Natural killer cell (primary cell): ENCODE results near the gene PPL. TPM values are rescaled to one million over a fixed set of nuclear protein-coding genes. Genes with fewer than 3 reads are reported as not detected.

Experiments
- ATAC-seq, 3 donors: fragments of 150-1000 bp in 2 of 3; fragments of 200-7000 bp in 1 of 3; cut with Tn5 transposase; 1 replicate in 1 of 3; 2 replicates in 2 of 3; pipeline ENCODE4 v1.10.0; 2021; ENCODE audit warnings: mild to moderate bottlenecking in 2 of 3, moderate library complexity in 2 of 3
- DNase-seq, 2 donors: peaks; one replicate each; pipeline versions ENCODE4 v3.0.0 to v3.0.0-alpha.2; 2013 to 2021; ENCODE audit warnings: mixed read lengths in 1 of 2
- H3K27ac ChIP-seq: one replicate; pipeline ENCODE4 v1.5.1; 2013; ENCODE audit warnings: mild to moderate bottlenecking, low read length
- H3K27me3 ChIP-seq: one replicate; pipeline ENCODE4 v1.6.1; 2013; ENCODE audit warnings: low read length; ENCODE audit not compliant: control insufficient read depth, insufficient read depth
- H3K36me3 ChIP-seq: one replicate; pipeline ENCODE4 v1.6.1; 2013; ENCODE audit warnings: low read length; ENCODE audit not compliant: control insufficient read depth, insufficient read depth
- H3K4me1 ChIP-seq: one replicate; pipeline ENCODE4 v1.6.1; 2013; ENCODE audit warnings: low read length; ENCODE audit not compliant: control insufficient read depth, insufficient read depth
- H3K4me3 ChIP-seq: one replicate; pipeline ENCODE4 v1.5.1; 2013; ENCODE audit warnings: low read length
- H3K9me3 ChIP-seq: one replicate; pipeline ENCODE4 v1.6.1; 2013; ENCODE audit warnings: low read length; ENCODE audit not compliant: control insufficient read depth, insufficient read depth
- H3K27ac Mint-ChIP-seq, 2 donors: one replicate each; pipeline ENCODE4 v1.8.0; 2022; ENCODE audit warnings: mild to moderate bottlenecking in 2 of 2, mixed read lengths in 2 of 2, moderate library complexity in 1 of 2
- H3K27me3 Mint-ChIP-seq, 2 donors: one replicate each; pipeline ENCODE4 v1.8.0; 2022; ENCODE audit warnings: low read depth in 2 of 2, mixed read lengths in 2 of 2
- H3K36me3 Mint-ChIP-seq: one replicate; pipeline ENCODE4 v1.8.0; 2022; ENCODE audit warnings: mixed read lengths
- H3K4me1 Mint-ChIP-seq, 2 donors: one replicate each; pipeline ENCODE4 v1.8.0; 2022; ENCODE audit warnings: mixed read lengths in 2 of 2
- H3K4me3 Mint-ChIP-seq: one replicate; pipeline ENCODE4 v1.8.0; 2022; ENCODE audit warnings: mild to moderate bottlenecking, moderate library complexity, mixed read lengths
- H3K9me3 Mint-ChIP-seq, 2 donors: one replicate each; pipeline ENCODE4 v1.8.0; 2022; ENCODE audit warnings: mixed read lengths in 2 of 2
- WGBS: methylation state at CpG from one replicate; pipeline ENCODE4 v1.1.7; 2013; ENCODE audit warnings: missing lambda C conversion rate; ENCODE audit not compliant: insufficient coverage; 5-methylcytosine and 5-hydroxymethylcytosine counted together
- intact Hi-C: fragments of 100-400 bp; cut with micrococcal nuclease; formaldehyde crosslinking; loops from one replicate; pipeline ENCODE4 v1.14.2; 2022
- total RNA-seq, 4 donors: library from RNA; stranded (reverse); fragments of 120-200 nt in 1 of 4; gene quantifications; one replicate each; pipeline versions ENCODE4 v1.2.3 to v1.2.4, GENCODE V29; 2013 to 2022
- TF ChIP-seq, protein P1 (sequence below): fragments of 200-600 bp; IDR thresholded peaks from one replicate; pipeline ENCODE4 v1.8.0; 2022; ENCODE audit warnings: antibody characterized with exemption

The PPL gene
- total RNA-seq, 3 donors from 2014 or later (not counting 1 experiment from before 2014, with no cell fraction given): not detected

DNA sequence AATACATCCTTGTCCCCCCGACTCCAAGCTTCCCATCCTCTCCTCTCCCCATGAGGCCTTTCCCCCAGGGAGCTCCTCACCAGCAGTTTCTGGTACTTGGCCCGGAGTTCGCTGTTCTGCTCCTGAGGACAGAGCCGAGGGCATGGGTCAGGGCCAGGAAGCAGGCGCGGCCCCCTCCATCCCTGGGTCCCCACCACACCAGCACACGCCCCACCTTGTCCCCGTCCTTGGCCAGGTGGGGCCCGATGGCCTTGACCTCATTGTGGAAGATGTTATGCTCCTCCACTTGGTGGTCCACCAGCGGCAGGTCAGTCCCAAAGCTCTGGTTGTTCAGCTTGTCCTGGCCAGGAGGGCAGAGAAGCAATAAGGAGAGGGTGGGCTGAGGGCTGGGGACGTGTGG is 36.2 kb downstream of the PPL start:
- ATAC-seq: no peak
- no peaks in the 10 kb centered on the region for H3K27me3 ChIP-seq

DNA sequence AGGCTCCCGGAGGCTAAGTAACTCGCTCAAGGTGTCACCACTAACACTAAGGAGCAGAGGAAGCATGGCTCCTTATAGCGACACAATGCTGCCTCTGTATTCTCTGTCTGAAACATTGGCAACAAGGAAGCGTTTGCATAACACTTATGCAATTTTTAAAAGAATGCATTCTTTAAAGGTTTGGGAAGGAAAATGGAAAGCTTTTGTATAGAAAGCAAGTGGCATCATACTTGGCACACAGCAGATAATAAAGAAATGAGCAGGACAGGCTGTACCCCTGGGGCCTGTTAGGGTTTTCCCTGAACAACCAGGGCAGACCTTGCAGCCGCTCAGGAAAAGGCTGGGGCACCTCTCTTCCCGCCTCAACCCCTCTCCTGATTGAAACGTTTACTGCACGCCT is 36.9 kb downstream of the PPL start:
- Mint-ChIP-seq H3K36me3 (no peaks in the 10 kb centered on the region), H3K9me3 (no peaks in the 10 kb centered on the region), H3K4me3 (no peak overlapping the region), H3K4me1 (no peaks in the 10 kb centered on the region), H3K27me3 (peaks cover 9 to 14% of the 10 kb centered on the region in 2 donors), H3K27ac (no peak overlapping the region)
- intact Hi-C loops: no loop called here
- Histone ChIP-seq H3K4me3 (no peak overlapping the region), H3K36me3 (no peaks in the 10 kb centered on the region), H3K27me3 (no peaks in the 10 kb centered on the region), H3K27ac (no peak overlapping the region), H3K4me1 (no peaks in the 10 kb centered on the region), H3K9me3 (no peaks in the 10 kb centered on the region)
- TF ChIP-seq, protein P1, sequence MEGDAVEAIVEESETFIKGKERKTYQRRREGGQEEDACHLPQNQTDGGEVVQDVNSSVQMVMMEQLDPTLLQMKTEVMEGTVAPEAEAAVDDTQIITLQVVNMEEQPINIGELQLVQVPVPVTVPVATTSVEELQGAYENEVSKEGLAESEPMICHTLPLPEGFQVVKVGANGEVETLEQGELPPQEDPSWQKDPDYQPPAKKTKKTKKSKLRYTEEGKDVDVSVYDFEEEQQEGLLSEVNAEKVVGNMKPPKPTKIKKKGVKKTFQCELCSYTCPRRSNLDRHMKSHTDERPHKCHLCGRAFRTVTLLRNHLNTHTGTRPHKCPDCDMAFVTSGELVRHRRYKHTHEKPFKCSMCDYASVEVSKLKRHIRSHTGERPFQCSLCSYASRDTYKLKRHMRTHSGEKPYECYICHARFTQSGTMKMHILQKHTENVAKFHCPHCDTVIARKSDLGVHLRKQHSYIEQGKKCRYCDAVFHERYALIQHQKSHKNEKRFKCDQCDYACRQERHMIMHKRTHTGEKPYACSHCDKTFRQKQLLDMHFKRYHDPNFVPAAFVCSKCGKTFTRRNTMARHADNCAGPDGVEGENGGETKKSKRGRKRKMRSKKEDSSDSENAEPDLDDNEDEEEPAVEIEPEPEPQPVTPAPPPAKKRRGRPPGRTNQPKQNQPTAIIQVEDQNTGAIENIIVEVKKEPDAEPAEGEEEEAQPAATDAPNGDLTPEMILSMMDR: no peak
- ATAC-seq (no peak), DNase-seq (no peak)
- WGBS: 64% methylated on average over 5 of the region's 8 CpGs

More for the DNA sequence above, 36.2 kb downstream of the PPL start:
- Mint-ChIP-seq H3K27me3 (peaks cover 16 to 20% of the 10 kb centered on the region in 2 donors), H3K27ac (no peak overlapping the region), H3K4me3 (no peak overlapping the region), H3K9me3 (no peaks in the 10 kb centered on the region), H3K4me1 (no peaks in the 10 kb centered on the region), H3K36me3 (no peaks in the 10 kb centered on the region)
- TF ChIP-seq, protein P1: no peak
- no peak for DNase-seq
- H3K27ac ChIP-seq: no peak overlapping the region
- no peaks in the 10 kb centered on the region for H3K4me1 ChIP-seq
- no peaks in the 10 kb centered on the region for H3K36me3 ChIP-seq
- WGBS: 90% methylated on average over 11 of the region's 11 CpGs
- intact Hi-C loops: no loop called here
- no peaks in the 10 kb centered on the region for H3K9me3 ChIP-seq
- H3K4me3 ChIP-seq: no peak overlapping the region

DNA sequence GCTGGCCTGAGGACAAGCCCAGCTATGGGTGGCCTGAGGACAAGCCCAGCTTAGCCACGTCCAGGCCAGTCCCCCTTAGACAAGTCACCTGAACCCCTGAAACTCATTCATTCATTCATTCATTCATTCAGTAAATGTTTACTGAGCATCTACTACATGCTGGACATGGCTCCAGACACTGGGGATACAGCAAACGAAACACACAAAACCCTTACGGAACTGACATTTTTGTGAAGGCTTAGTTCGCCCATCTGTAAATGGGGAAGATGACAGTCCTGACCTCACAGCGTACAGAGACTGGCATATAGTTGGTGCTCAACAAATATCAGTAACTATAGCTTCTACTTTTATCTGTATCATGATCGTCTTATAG is 37.5 kb downstream of the PPL start:
- Mint-ChIP-seq H3K4me3 (no peak overlapping the region), H3K9me3 (no peaks in the 10 kb centered on the region), H3K36me3 (no peaks in the 10 kb centered on the region), H3K27ac (no peak overlapping the region), H3K4me1 (no peaks in the 10 kb centered on the region), H3K27me3 (peaks cover 5 to 10% of the 10 kb centered on the region in 2 donors)
- Histone ChIP-seq H3K4me3 (no peak overlapping the region), H3K9me3 (no peaks in the 10 kb centered on the region), H3K4me1 (no peaks in the 10 kb centered on the region), H3K27ac (no peak overlapping the region), H3K27me3 (no peaks in the 10 kb centered on the region), H3K36me3 (no peaks in the 10 kb centered on the region)
- TF ChIP-seq, protein P1: no peak
- intact Hi-C loops: no loop called here
- 73% methylated on average over 5 of the region's 6 CpGs for WGBS
- DNase-seq: no peak
- no peak for ATAC-seq

DNA sequence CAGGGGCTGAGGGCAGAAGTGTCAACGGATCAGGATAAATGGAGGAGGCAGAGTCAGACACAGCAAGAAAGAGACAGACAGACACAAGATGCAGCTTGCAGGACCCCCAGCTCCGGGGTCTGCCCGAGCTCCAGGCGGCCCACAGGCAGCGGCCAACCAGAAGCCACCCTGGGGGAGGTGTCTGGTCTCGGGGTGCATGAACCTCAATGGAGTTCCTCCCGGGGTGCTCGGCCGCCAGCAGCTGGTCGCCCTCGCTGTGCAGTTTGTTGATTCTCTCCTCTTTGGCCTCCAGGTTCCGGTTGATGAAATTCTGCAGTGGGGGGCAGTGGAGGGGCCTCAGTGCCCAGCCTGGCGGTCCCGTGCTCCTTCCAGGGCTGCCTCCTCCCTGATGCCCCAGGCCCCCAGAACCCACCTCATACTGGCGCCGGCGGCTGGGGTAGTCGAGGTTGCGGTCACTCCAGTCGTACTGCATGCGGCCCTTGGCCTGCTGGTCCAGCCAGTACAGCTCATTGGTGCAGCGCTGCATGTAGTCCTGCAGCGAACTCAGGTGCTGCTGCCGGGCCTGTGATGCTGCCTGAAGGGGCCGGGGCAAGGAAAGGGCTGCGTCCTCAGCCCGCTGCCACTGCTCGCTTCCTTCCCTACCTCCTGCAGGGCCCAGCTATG is 38.0 kb downstream of the PPL start:
- intact Hi-C loops: no loop called here
- Mint-ChIP-seq H3K27me3 (peaks cover 0 to 5% of the 10 kb centered on the region in 2 donors), H3K4me1 (no peaks in the 10 kb centered on the region), H3K27ac (no peak overlapping the region), H3K9me3 (no peaks in the 10 kb centered on the region), H3K36me3 (no peaks in the 10 kb centered on the region), H3K4me3 (no peak overlapping the region)
- 91% methylated on average over 28 of the region's 28 CpGs for WGBS
- TF ChIP-seq, protein P1: no peak
- no peaks in the 10 kb centered on the region for H3K27me3 ChIP-seq
- no peaks in the 10 kb centered on the region for H3K9me3 ChIP-seq
- no peak for DNase-seq
- H3K4me1 ChIP-seq: no peaks in the 10 kb centered on the region
- ATAC-seq: no peak
- H3K27ac ChIP-seq: no peak overlapping the region
- no peak overlapping the region for H3K4me3 ChIP-seq
- H3K36me3 ChIP-seq: no peaks in the 10 kb centered on the region
